Gastroesophageal sphincter (tissue), 3 donors: Measurements from ENCODE around the gene RASGRP3.

ENCODE experiments used
- POLR2A ChIP-seq, 2 donors: fragments of 450-650 bp; IDR thresholded peaks; one replicate each; pipeline ENCODE4 v1.6.1; 2017; ENCODE audit warnings: antibody characterized with exemption in 2 of 2, mild to moderate bottlenecking in 2 of 2, moderate library complexity in 1 of 2
- POLR2AphosphoS5 ChIP-seq: sonication (generic); formaldehyde crosslinking; IDR thresholded peaks from one replicate; pipeline ENCODE4 v1.6.1; 2017; ENCODE audit warnings: antibody characterized with exemption
- TF ChIP-seq, protein P1 (sequence below), 4 experiments: fragments of 200-600 bp in 2 of 4; fragments of 450-650 bp in 2 of 4; sonication (generic) in 1 of 4; IDR thresholded peaks; one replicate each; pipeline ENCODE4 v1.5.1; 2017 to 2019; ENCODE audit warnings: antibody characterized with exemption in 4 of 4, mild to moderate bottlenecking in 2 of 4, moderate library complexity in 2 of 4

DNA sequence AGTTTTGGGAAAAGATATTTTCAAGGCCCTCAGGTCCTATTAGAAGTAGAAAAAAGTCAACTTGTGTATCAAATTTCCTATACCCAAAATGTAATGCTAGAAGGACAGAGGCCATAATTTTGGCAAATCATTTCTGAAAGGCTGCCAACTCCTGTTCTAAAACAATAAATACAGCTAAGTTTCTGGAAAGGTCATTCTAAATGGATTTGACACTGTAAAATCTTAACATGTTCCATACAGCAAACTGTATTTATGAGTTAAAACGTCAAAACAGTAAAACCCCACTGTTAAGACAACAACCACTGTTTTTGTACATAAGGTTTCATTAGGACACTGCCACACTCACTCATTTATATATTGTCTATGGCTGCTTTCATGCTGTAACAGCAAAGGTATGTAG, 113.0 kb downstream of the RASGRP3 start:
- TF ChIP-seq, protein P1, sequence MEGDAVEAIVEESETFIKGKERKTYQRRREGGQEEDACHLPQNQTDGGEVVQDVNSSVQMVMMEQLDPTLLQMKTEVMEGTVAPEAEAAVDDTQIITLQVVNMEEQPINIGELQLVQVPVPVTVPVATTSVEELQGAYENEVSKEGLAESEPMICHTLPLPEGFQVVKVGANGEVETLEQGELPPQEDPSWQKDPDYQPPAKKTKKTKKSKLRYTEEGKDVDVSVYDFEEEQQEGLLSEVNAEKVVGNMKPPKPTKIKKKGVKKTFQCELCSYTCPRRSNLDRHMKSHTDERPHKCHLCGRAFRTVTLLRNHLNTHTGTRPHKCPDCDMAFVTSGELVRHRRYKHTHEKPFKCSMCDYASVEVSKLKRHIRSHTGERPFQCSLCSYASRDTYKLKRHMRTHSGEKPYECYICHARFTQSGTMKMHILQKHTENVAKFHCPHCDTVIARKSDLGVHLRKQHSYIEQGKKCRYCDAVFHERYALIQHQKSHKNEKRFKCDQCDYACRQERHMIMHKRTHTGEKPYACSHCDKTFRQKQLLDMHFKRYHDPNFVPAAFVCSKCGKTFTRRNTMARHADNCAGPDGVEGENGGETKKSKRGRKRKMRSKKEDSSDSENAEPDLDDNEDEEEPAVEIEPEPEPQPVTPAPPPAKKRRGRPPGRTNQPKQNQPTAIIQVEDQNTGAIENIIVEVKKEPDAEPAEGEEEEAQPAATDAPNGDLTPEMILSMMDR (IDR thresholded peaks at IDR 0.05): no peak
- TF ChIP-seq POLR2AphosphoS5 (no peak), POLR2A (IDR thresholded peaks at IDR 0.05) (no peak)
